KOPT-K1 (cell line): ENCODE results near the gene MYO7A.

Experiments
- H3K27ac ChIP-seq: fragments of 200-600 bp; sonication (generic); 2 replicates; pipeline ENCODE4 v1.5.1; 2016; ENCODE audit warnings: antibody characterized with exemption, mild to moderate bottlenecking, low read depth, low read length; ENCODE audit not compliant: poor library complexity, severe bottlenecking
- H3K36me3 ChIP-seq: fragments of 200-600 bp; sonication (generic); 2 replicates; pipeline ENCODE4 v1.5.1; 2017; ENCODE audit warnings: antibody characterized with exemption, mild to moderate bottlenecking, low read length, moderate library complexity; ENCODE audit not compliant: insufficient read depth
- H3K9me3 ChIP-seq: fragments of 200-600 bp; sonication (generic); 2 replicates; pipeline ENCODE4 v1.5.1; 2017; ENCODE audit warnings: antibody characterized with exemption, low read length, mild to moderate bottlenecking; ENCODE audit not compliant: insufficient read depth, poor library complexity, severe bottlenecking

MYO7A gene

GRCh38 chr11:77140231-77140851 lies 12.3 kb downstream of the MYO7A start:
- Histone ChIP-seq H3K27ac (no peak overlapping the region), H3K36me3 (no peaks in the 10 kb centered on the region)

DNA sequence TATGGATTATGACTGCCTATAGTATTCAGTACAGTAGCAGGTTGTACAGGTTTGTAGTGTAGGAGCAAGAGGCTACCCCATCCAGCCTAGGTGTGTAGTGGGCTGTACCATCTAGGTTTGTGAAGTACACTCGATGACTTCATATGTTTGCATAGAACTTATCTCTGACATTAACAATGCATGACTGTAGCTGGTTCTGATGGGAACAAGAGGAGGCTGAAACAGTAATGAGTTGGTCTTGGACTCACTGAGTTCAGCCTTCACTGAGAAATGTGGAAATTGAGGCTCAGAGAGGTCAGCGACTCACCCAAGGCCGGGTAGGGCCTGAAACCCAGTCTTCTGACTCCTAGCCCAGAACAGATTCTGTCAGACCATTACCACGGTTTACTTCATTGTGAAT lies 13.0 kb downstream of the MYO7A start:
- Histone ChIP-seq H3K27ac (no peak overlapping the region), H3K36me3 (no peaks in the 10 kb centered on the region), H3K9me3 (no peaks in the 10 kb centered on the region)

More at GRCh38 chr11:77140231-77140851, 12.3 kb downstream of the MYO7A start:
- H3K9me3 ChIP-seq = no peaks in the 10 kb centered on the region

- Histone ChIP-seq H3K9me3 (no peaks in the 10 kb centered on the region), H3K27ac (no peak overlapping the region), H3K36me3 (no peaks in the 10 kb centered on the region)
Observed at GRCh38 chr11:77141475-77141874, 13.4 kb downstream of the MYO7A start.

DNA sequence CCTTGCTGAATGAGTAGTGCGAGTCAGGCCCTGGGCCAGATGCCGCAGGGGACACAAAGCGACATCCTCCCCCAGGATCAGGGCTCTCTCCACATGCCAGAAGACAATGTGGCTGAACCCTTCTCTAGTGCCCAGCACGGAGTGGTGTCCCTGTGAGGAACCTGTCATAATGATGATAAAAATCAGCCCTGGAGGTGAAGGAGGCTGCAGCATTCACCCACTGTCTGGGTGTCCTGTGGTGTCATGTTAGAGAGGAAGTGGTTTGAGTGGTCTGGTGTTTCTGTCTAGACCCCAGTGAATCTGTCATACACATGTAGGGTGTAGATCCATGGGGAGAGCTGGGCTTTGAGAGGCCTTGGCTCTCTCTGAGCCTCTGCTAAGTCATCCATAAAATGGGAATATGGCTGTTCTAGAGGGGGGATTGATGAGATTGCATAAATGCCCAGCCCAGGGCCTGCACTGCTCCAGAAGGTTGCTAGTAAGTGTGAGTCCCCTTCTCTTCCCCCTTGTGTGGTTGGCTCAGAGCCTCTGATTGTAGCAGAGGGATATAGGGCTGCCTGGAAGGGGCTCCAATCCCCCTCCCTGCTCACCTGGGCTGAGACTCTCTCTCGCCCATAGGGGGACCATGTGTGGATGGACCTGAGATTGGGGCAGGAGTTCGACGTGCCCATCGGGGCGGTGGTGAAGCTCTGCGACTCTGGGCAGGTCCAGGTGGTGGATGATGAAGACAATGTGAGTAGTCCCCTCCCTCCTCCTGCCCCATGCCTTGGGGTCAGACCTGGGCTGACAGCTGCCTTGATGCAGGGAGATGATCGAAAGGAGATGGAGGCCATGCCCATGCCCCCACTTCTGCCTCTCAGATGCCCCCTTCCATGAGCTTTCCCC lies 14.3 kb downstream of the MYO7A start:
- no peaks in the 10 kb centered on the region for H3K9me3 ChIP-seq
- no peak overlapping the region for H3K27ac ChIP-seq
- H3K36me3 ChIP-seq = no peaks in the 10 kb centered on the region

GRCh38 chr11:77143405-77144020 lies 15.5 kb downstream of the MYO7A start:
- no peak overlapping the region for H3K27ac ChIP-seq

GRCh38 chr11:77144196-77144856 lies 16.3 kb downstream of the MYO7A start:
- Histone ChIP-seq H3K9me3 (no peaks in the 10 kb centered on the region), H3K36me3 (no peaks in the 10 kb centered on the region), H3K27ac (no peak overlapping the region)

More at GRCh38 chr11:77143405-77144020, 15.5 kb downstream of the MYO7A start:
- H3K9me3 ChIP-seq = no peaks in the 10 kb centered on the region
- no peaks in the 10 kb centered on the region for H3K36me3 ChIP-seq

GRCh38 chr11:77144857-77145428 lies 16.9 kb downstream of the MYO7A start:
- no peaks in the 10 kb centered on the region for H3K9me3 ChIP-seq
- H3K36me3 ChIP-seq = no peaks in the 10 kb centered on the region
- H3K27ac ChIP-seq = no peak overlapping the region

DNA sequence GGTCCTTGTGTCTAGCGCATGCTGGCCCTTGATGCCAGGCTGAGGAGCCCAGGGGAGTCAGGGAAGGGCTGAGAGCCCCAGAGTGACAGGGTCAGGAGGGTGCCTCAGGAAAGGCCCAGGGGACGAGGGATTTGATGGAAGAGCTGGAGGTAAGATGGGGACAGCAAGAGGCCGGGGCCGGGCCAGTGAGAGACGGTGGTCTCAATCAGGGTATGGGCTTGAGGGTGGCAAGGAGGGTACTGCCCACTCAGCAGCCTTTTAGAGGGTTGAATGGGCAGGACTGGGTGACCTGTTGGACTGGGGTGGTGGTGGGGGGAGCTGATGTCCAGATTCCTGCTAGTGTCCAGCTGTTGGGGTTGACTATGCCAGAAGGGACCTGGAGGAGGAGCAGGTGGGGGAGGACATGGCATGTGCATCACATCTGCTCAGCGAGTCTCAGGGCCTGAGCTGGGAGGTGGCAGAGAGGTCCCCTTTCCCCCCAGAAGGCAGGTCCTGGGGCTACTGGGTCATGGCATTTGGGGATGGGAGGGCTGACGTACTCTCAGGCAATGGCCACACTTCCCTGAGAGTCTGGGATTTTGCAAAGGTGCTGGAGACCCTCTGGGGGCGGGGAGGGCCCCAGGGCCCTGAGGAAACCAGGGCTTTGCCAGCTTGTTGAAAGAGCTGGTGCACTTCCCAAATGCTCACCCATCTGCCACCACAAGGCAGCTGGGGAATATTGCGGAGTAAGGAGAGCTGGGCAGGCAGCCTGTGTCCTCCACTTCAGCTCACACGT lies 18.4 kb downstream of the MYO7A start:
- no peaks in the 10 kb centered on the region for H3K36me3 ChIP-seq
- no peak overlapping the region for H3K27ac ChIP-seq

DNA sequence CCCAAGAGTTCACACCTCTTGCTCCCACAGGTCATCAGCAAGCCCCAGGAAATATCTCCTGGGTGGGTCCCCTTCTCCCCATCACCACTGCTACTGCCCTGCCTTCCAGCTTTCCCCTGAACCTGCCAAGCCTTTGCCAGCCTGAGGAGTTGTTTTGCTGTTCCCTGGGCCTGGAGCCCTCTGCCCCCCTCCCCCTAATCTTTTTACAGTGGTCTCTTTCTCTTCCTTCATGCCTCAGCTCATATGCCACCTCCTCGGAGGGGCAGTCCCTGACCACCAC lies 18.9 kb downstream of the MYO7A start:
- Histone ChIP-seq H3K36me3 (no peaks in the 10 kb centered on the region), H3K27ac (no peak overlapping the region), H3K9me3 (no peaks in the 10 kb centered on the region)

More for the DNA sequence above, 18.4 kb downstream of the MYO7A start:
- no peaks in the 10 kb centered on the region for H3K9me3 ChIP-seq

DNA sequence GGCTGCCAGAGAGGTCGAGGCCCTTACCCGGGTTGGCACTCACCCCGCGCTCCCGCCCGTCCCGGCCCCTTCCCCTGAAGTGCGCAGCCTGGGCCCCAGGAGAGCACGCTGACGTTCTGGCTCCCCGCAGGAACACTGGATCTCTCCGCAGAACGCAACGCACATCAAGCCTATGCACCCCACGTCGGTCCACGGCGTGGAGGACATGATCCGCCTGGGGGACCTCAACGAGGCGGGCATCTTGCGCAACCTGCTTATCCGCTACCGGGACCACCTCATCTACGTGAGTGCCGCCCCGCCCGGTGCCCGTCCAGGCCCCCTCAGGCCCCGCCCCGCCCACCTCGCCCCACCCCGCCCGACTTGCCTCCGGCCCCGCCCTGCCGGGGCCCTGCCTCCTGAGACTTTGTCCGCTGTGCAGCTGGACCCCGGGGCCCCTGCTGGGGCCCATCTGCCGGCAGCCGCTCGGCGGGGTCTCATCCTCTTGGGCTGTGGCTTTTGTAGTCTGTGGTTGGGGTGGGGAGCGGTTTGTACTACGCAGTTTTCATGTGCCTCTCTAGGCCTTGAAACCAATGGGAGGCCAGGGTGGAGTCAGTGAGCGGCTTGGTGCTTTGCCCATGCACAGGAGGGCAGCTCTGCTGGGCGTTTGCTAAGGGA lies 19.7 kb downstream of the MYO7A start:
- H3K36me3 ChIP-seq = no peaks in the 10 kb centered on the region
- H3K9me3 ChIP-seq = no peaks in the 10 kb centered on the region
- H3K27ac ChIP-seq = no peak overlapping the region

GRCh38 chr11:77148963-77149715 lies 21.1 kb downstream of the MYO7A start:
- H3K9me3 ChIP-seq = no peaks in the 10 kb centered on the region
- H3K36me3 ChIP-seq = no peaks in the 10 kb centered on the region
- no peak overlapping the region for H3K27ac ChIP-seq

DNA sequence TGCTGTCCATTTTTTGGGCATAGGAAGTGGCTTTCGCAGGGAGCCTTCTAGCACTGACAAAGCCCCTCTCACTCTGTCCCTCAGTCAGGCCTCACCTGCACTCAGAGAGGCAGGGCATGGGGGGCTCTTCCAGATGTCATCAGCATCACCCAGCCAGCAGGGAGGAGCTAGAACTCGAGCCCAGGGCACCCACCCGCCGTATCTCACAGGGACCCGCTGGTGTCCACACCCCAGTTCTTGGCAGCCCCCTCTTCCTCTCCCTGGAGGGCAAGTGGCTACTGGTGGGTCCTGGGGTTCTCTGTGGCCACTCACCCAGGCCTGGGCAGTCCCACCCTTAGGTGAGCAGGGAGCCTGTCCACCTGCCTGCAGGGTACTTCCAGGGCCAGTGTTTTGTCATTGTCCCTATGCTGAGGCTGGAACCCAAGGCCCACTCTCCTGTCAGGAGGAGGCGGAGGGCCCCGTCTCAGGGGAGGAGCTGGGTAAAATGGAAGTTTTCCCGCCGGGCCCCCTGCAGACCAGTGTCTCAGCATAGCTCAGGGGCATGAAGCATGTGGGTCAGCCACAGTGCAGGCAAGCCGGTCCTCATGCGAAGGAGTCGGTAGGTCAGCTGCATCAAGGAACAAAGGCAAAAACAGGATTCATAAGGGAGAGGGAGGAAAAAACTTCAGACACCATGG lies 21.8 kb downstream of the MYO7A start:
- Histone ChIP-seq H3K36me3 (no peaks in the 10 kb centered on the region), H3K27ac (no peak overlapping the region)

DNA sequence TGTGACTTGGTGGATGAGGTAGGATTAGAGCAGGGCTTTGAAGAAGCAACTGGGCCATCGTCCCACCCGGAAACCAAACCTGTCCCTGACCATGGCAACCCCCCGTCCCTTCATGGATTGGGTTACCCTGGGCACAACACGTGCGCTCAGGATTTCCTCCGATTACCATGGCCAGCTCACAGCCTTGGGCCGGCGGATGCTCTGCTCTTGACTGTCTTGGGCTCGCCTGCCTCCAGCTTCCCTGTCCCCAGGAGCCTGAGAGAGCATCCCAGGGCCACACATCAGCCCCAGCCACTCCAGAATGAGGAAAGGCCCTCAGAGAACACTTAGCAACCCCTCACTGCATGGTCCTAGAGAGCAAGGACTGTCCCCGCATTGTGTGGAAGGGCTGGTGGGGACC lies 22.8 kb downstream of the MYO7A start:
- no peaks in the 10 kb centered on the region for H3K9me3 ChIP-seq

More for the DNA sequence above, 21.8 kb downstream of the MYO7A start:
- H3K9me3 ChIP-seq = no peaks in the 10 kb centered on the region

More for the DNA sequence above, 22.8 kb downstream of the MYO7A start:
- Histone ChIP-seq H3K27ac (no peak overlapping the region), H3K36me3 (no peaks in the 10 kb centered on the region)
